H1 (cell line): ENCODE measurements around the gene SYT2. TPM values are rescaled to one million over a fixed set of nuclear protein-coding genes. Genes with fewer than 3 reads are reported as not detected.

Experiments used
- BACH1 ChIP-seq: IDR thresholded peaks from 2 replicates; pipeline ENCODE4 v1.6.1; 2012; ENCODE audit warnings: low read length, improper control_type of control experiment
- CEBPB ChIP-seq: IDR thresholded peaks from 2 replicates; pipeline ENCODE4 v1.6.1; 2012; ENCODE audit warnings: low read depth, low read length
- CHD2 ChIP-seq: IDR thresholded peaks from 2 replicates; pipeline ENCODE4 v1.6.1; 2012; ENCODE audit warnings: low read length, improper control_type of control experiment
- CHD7 ChIP-seq: fragments of 300-600 bp; sonication (generic); IDR thresholded peaks from 2 replicates; pipeline ENCODE4 v1.7.1; 2012; ENCODE audit warnings: low read length, moderate library complexity, mild to moderate bottlenecking, inconsistent platforms; ENCODE audit not compliant: insufficient replicate concordance
- E2F6 ChIP-seq: IDR thresholded peaks from 2 replicates; pipeline ENCODE4 v1.6.1; 2012; ENCODE audit warnings: inconsistent platforms
- FOSL1 ChIP-seq: IDR thresholded peaks from 2 replicates; pipeline ENCODE4 v1.6.1; 2011; ENCODE audit warnings: mild to moderate bottlenecking, low read depth, low read length, moderate library complexity; ENCODE audit not compliant: insufficient read depth
- HDAC6 ChIP-seq: IDR thresholded peaks from one replicate; pipeline ENCODE4 v1.7.1; 2012; ENCODE audit warnings: low read depth, mild to moderate bottlenecking, inconsistent platforms, low read length, moderate library complexity
- KDM5A ChIP-seq: fragments of 200-600 bp; IDR thresholded peaks from 2 replicates; pipeline ENCODE4 v1.7.1; 2012; ENCODE audit warnings: mild to moderate bottlenecking, low read length, inconsistent platforms, mixed read lengths
- POU5F1 ChIP-seq: IDR thresholded peaks from 2 replicates; pipeline ENCODE4 v1.6.1; 2011; ENCODE audit warnings: low read depth, mild to moderate bottlenecking, low read length, moderate library complexity
- RBBP5 ChIP-seq: IDR thresholded peaks from 2 replicates; pipeline ENCODE4 v1.7.1; 2012; ENCODE audit warnings: low read depth, mild to moderate bottlenecking, inconsistent platforms, low read length, moderate library complexity, borderline replicate concordance
- YY1 ChIP-seq: IDR thresholded peaks from 2 replicates; pipeline ENCODE4 v1.6.1; 2011; ENCODE audit warnings: low read depth, mild to moderate bottlenecking, low read length
- polyA plus RNA-seq, 7 experiments: library from polyadenylated mRNA; depleted of rRNA in 3 of 7; stranded (reverse) in 5 of 7; unstranded in 2 of 7; fragments of >200 nt in 5 of 7; fragments of 200-250 nt in 2 of 7; gene quantifications; 1 replicate in 5 of 7; 2 replicates in 1 of 7; 4 replicates in 1 of 7; pipeline versions ENCODE4 v1.2.1 to v1.2.3, GENCODE V29; 2011 to 2013; ENCODE audit warnings: missing spikeins in 2 of 7, mixed read lengths in 2 of 7
- total RNA-seq: library from RNA; stranded (reverse); fragmentation: NEBNext Ultra II Directional; extraction: Animal tissue kit (Norgen Biotek cat#: 25700); gene quantifications from 2 replicates; pipeline ENCODE4 v1.2.1, GENCODE V29; 2021

The SYT2 gene
- total and polyA plus RNA-seq, 2 of the 8 experiments (the other 6 are each of a cell fraction or from before 2014, with no cell fraction given): 2.8 to 11.0 TPM

- no peak for TF ChIP-seq CHD7
- TF ChIP-seq KDM5A: no peak
- TF ChIP-seq HDAC6: no peak
- TF ChIP-seq BACH1: no peak
- no peak for TF ChIP-seq YY1
- no peak for TF ChIP-seq RBBP5
- no peak for TF ChIP-seq CEBPB
- no peak for TF ChIP-seq POU5F1
- no peak for TF ChIP-seq E2F6
- TF ChIP-seq FOSL1: no peak
- no peak for TF ChIP-seq CHD2
These were observed 121.6 kb downstream of the SYT2 start (continued) for GRCh38 chr1:202588503-202589189.
